HG03175 (cell line): ENCODE data around the gene C2orf49.
"Not testable (repeated sequence)": the region's sequence is repeated elsewhere in the genome, so short reads cannot be mapped to it uniquely, and the experiment has no call there.

ENCODE experiments used
- ATAC-seq: cut with Tn5 transposase; IDR thresholded peaks from one replicate; pipeline ENCODE4 v1.9.1; 2021; ENCODE audit warnings: mild to moderate bottlenecking, moderate library complexity; ENCODE audit not compliant: unreplicated experiment

C2orf49 gene

GRCh38 chr2:105320651-105321215, 16.6 kb upstream of the C2orf49 start:
- ATAC-seq = no peak

- ATAC-seq = no peak
These were observed 15.3 kb upstream of the C2orf49 start for GRCh38 chr2:105321875-105322646.

GRCh38 chr2:105323111-105323510, 14.2 kb upstream of the C2orf49 start:
- ATAC-seq = no peak

GRCh38 chr2:105324101-105324500, 13.2 kb upstream of the C2orf49 start:
- ATAC-seq = no peak

GRCh38 chr2:105324732-105325131, 12.6 kb upstream of the C2orf49 start:
- ATAC-seq = no peak

- ATAC-seq = no peak
These were observed 11.9 kb upstream of the C2orf49 start for GRCh38 chr2:105325389-105325963.

- not testable (repeated sequence) for ATAC-seq
These were observed 10.1 kb upstream of the C2orf49 start for GRCh38 chr2:105327271-105327670.

- no peak for ATAC-seq
These were observed 9.7 kb upstream of the C2orf49 start for GRCh38 chr2:105327690-105328089.

GRCh38 chr2:105328281-105329196, 8.8 kb upstream of the C2orf49 start:
- ATAC-seq = no peak

GRCh38 chr2:105329197-105329554, 8.2 kb upstream of the C2orf49 start:
- peak; percentile 15 for ATAC-seq

- ATAC-seq = peak; percentile 80
These were observed 7.5 kb upstream of the C2orf49 start, which contains the start of gene TGFBRAP1 for GRCh38 chr2:105329561-105330495. TSS of gene TGFBRAP1 (minus strand) at chr2:105329735. CDS start at chr2:105308301, 21,434 bp downstream.

GRCh38 chr2:105330681-105331375, 6.5 kb upstream of the C2orf49 start:
- no peak for ATAC-seq

- no peak for ATAC-seq
These were observed 3.1 kb upstream of the C2orf49 start for GRCh38 chr2:105334211-105334610.

- ATAC-seq = no peak
These were observed 1.9 kb upstream of the C2orf49 start for GRCh38 chr2:105335469-105335868.

- no peak for ATAC-seq
These were observed 586 bp upstream of the C2orf49 start for GRCh38 chr2:105336786-105337121.

- ATAC-seq = peak; percentile 22
These were observed 663 bp downstream of the C2orf49 start for GRCh38 chr2:105338020-105338385.

- no peak for ATAC-seq
These were observed 2.1 kb downstream of the C2orf49 start for GRCh38 chr2:105339414-105339813.

- ATAC-seq = no peak
These were observed 7.5 kb downstream of the C2orf49 start for GRCh38 chr2:105344704-105345345.

GRCh38 chr2:105357122-105357521, 19.8 kb downstream of the C2orf49 start:
- ATAC-seq = no peak
